Skin epidermis (tissue), 12 donors: Measurements from ENCODE around the gene ARHGEF16.
A peak's percentile ranks its signal among the peaks of the same experiment; 100 is the strongest.

Source experiments
- H3K27ac ChIP-seq, 21 experiments: fragments of 200-600 bp; sonication (generic) in 11 of 21; one replicate each; pipeline ENCODE4 v1.5.0; 2020; ENCODE audit warnings: mild to moderate bottlenecking in 3 of 21, inconsistent platforms in 2 of 21, moderate library complexity in 2 of 21
- H3K4me3 ChIP-seq, 7 experiments: fragments of 200-600 bp; sonication (generic) in 2 of 7; one replicate each; pipeline ENCODE4 v1.5.0; 2020; ENCODE audit warnings: inconsistent platforms in 2 of 7, mild to moderate bottlenecking in 2 of 7, moderate library complexity in 1 of 7

The ARHGEF16 gene

DNA sequence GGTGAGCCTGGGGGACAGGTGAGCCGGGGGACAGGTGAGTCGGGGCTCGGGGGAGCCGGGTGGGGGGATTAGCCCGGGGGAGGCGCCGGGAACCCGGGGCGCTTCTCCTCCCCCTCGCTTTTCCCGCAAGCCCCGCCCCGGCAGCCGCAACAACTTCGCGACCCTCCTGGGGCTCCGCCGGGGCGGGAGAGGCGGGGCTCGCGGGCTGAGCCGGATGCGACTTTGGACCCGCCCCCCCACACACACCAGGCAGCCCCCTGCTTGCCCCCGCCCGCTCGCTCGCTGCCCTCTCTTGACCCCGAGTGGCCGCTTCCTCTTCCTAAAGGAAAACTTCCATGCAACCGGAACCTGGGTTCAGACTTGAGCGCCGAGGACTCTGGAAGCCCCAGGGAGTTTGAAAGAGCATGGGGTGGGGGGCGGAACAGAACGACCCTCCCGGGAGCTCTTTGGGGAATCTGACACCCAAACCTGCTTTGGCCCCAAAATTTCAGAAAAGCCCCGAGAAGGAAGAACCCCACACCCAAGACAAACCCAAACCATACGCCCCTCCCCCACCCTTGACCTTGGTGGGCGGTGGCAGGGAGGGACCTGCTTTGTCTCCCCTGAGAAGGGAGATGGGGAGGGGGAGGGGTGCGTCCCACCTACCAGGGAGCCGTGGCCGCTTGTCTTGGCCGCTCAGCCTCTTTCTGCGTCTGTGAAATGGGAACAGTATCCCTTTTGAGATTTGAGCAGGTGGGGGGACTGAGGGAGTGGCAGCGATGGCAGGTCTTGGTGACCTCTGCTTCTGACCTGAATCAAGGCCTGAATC is 550 bp downstream of the ARHGEF16 start:
- peak overlapping the region; percentile 22 to 50 (median 42) for H3K4me3 ChIP-seq
- peak overlapping the region in 5 of 21 experiments; percentile 48 to 72 (median 61) for H3K27ac ChIP-seq

DNA sequence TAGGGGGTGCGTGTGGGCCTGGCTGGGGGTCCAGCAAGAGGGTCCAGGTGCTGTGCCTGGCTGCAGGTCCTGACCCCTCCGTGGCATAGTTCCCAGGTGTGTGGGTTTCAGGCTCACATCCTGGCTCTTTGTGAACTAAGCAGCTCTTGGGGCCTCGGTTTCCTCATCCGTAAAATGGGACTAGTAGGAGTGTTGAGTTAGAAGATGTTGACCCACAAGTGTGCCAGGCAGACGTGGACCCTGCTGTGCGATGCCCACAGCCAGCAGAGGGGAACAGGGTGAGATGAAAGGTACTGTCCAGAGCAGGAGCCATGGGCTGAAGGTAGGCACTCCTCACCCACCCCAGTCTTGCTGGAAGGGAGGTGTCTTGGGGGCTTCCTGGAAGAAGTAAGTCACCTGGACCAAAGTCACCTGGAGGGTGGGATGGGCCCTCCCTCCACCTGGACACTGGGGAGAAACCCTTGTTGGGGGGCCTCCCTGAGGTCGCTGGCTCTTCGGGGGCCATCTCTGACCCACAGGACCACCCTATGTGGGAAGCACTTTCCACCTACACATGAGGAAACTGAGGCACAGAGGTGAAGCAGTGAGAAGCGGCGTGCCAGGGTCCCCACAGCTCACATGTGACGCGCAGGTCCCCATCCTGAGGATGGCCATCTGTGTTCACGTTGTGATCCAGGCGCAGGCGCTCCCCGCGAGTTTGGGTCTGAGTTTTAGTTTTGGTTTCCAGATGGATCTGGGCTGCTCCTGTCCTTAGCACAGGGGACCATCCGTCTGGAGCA is 1.4 kb downstream of the ARHGEF16 start:
- Histone ChIP-seq H3K4me3 (no peak overlapping the region), H3K27ac (no peak overlapping the region)

DNA sequence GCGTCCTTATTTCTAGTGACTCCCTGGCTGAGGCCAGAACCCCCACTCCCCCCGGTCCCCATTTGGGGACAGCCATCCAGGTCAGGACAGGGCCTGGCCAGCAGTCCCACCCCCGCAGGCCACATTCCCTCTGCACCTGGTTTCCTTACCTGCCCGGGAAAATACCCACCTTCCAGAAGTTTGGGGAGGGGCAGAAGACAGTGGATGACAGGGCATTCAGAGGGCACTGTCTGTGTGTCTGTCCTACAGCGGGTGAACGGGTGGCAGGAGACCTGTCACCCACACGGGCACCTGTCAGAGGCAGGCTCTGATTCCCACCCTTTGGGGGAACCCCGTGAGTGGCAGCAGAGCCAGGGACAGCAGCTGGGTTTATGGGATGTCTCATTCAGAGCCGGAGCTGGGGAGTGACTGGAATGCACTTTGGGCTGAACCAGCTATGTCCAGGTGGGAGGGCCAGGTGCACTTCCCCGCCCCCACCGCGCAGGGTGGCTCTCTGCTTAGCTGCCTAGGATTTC is 2.0 kb downstream of the ARHGEF16 start:
- Histone ChIP-seq H3K27ac (no peak overlapping the region), H3K4me3 (no peak overlapping the region)

DNA sequence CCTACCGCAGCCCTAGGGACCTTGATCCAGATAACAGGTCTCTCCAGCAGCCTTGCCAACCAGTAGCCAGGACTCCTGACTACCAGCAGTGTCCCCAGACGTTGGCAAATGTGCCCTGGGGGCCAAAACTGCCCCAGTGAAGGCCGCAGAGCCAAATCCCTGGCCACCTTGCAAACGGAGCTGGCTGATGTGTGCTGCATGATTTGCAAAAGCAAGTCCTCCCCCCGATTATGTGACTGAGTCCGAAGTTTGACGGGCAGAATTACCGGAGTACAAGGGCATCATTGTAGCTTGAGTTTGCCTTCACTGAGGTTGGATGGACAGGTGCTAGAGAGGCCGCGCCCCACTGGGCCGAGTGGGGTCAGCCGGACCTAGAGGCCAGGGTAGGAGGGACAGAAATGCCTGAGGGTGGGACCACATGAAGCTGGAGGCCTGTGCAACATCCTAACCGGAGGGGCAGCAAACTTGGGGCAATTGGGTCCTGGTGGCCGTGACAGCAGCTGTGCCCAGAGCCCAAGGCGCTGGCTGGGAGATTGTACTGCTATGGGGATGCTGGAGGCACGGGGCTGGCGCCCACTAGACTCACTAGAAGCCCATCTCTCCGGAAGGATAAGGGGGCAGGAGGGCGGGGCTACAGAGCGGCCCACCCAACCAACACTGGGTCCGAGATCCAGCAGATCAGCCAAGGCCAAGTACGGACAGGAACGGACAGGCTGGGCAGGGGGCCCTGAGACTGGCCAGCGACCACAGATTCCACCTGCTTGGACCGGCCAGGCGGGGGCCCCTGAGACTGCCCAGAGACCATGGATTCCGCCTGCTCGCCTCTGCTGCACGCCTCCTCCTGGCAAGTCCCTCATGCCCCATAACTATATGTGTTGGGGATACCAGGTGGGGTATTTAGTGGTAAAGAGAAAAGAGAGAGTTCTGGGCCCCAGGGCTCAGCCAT is 2.8 kb downstream of the ARHGEF16 start:
- H3K27ac ChIP-seq: no peak overlapping the region
- no peak overlapping the region for H3K4me3 ChIP-seq

DNA sequence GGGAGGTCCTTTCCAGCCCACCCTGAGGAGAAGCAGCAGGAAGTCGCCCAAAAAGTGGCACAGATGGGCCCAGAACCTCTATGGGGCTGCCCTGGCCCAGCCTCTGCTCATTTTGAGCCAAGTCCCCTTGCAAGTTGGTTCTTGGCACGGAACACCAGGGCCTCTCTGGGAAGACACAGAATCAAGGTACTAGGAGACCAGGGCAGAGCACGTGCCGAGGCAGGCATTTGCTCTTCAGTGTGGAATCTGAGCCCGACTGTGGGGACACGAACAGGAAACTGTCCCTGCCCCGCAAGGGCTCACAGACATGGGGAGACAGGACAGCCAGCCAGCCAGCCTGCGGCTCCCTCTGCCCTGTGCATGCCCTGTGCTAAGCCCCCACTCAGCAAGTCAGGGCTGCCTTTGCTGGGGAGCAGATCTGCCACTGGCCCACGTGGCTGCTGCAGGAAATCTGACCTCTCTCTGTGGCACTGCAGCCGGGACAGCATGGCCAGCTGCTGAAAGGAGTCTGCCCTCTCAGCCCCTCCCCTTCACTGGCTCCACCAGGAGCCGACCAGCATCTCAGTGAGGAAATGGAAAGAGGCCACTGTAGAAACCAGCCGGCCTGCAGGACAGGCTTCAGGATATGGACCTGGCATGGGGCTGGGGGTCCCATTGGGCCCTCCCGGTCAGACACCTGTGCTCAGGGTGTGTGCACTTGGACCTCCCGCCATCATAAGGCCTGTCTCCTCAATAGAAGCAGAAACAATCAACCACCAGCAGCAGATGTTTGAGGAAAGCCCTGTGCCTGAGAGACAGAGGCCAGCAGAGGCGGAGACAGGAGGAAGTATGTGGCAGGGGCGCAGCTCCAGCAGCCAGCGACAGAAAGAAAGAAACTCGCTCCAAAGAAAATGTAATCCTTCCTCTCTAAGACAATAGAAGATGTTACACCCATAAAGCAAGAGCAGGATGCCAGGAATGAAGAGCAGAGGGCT is 3.7 kb downstream of the ARHGEF16 start:
- peak overlapping the region in 2 of 21 experiments; percentile 34 to 67 for H3K27ac ChIP-seq

DNA sequence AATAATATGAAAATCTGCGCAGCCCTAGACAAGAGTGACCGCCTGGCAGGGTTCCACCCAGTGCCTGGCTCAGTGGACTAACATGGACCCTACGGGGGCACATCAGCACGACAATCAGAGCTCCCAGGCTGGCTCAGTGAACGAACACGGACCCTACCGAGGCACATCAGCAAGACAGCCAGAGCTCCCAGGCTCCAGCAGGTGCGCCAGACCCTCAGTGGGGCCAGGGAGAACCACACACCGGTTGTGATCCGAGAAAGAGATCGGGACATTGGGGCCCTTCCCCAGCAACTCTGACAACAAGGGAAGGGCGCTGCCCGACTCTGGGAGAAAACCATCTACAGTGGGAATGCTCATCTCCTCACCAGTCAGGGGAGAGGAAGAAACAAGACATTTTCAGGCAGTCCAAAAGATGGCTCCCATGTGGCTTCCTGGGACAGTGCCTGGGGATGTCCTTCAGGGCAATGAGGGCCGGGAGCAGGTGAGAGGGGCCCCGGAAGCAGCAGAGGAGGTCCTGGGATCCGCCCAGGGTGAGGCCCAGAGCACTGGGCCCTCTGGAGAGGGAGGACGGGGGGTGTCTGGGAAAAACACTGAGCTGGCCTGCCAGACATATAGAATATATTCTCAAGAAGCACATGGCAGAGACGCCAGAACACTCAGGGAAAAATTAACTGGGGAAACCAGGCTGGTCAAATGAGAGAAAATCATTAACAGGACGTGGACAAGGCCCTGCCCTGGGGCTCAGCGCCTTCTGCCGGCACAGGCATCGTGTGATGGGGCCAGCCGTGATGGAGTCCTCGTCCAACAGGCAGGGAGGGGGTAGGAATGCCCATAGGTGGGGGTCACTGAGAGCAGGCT is 4.8 kb downstream of the ARHGEF16 start:
- Histone ChIP-seq H3K4me3 (no peak overlapping the region), H3K27ac (peak overlapping the region in 8 of 21 experiments; percentile 7 to 67 (median 40))

More for the DNA sequence above, 3.7 kb downstream of the ARHGEF16 start:
- no peak overlapping the region for H3K4me3 ChIP-seq

DNA sequence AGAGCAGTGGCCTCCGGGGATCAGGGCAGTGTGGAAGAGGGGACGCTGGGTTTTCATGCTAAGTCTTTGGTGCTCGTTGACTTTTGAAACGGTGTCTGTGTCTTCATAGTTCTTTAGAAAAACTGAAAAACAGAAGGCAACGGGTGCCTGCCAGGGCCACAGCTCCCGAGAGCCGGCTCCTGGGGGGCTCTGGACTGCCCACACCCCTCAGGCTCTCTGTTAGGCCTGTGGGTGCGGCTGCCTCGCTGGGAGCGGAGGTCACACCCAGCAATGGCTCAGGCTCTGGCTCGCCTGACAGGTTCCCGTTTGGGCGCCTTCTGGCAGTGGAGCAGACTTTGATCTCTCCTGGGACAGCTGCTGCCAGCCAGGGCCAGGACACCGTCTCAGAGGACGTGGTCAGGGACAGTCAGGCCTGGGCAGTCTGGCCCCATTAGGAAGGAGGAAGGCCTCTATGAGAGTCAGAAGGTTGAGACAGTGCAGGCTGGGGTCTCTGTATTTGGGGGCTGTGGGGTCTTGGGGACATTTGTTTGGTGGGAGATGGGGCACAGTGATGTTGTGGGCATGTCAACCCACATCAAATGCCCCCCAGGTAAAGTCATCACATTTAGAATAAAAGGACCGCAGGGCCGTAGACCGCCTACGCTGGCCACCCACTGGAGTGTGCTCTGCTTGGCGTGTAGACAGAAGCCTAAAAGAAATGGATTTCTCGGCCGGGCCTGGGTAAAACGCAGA is 5.6 kb downstream of the ARHGEF16 start:
- Histone ChIP-seq H3K27ac (peak overlapping the region in 10 of 21 experiments; percentile 7 to 67 (median 32)), H3K4me3 (no peak overlapping the region)

DNA sequence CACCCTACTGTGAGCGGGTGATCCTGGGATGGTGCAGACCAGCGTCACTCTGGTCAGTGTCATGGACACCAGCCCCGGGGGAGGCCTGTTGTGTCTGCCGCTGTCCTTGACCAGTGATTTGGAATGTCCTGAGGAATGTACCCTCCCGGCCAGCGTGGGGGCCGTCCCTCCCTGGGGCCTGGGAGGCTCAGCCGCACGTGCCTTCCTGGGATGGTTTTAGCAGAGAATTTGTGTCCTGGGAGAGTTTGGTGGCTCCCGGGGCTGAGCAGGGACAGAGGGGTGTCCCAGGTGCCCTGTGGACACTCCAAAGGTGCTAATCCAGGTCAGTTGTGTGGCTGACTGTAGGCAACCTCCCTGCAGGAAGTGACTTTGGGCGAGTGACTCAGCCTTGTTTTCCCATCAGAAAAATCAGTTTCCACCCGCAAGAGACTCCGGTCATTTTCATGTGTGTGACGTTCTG is 6.2 kb downstream of the ARHGEF16 start:
- Histone ChIP-seq H3K27ac (peak overlapping the region in 5 of 21 experiments; percentile 15 to 67 (median 44)), H3K4me3 (no peak overlapping the region)

DNA sequence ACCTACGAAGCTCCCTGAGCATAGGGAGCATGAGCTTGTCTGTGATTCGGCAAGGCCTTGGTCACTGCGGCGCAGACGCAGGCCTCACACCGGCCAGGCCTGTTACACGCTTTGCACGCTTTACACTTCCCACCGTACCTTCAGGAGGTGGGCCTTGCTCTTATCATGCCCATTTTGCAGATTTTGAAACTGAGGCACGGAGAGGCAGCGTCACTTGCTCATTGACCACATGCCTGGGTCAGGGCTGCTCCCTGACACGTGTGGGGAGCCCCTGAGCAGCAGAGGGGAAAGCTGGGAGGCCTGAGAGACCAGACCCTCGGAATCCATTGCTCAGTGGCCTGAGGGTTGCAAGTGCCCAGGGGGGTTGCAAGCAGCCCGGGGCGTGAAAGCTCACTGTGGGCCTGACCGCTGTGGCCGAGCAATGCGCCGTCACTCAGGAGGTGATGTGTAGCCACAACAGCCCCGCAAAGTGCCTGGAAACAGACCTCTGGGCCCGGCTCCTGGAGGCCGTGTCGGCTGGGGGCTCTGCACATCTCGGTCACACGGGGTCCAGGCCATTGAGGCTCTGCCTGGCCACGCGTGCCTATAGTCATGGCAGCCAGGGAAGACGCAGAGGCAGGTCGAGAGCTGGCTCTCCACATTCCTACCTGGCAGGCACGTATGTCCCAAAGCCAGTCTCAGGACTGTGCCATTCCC is 6.9 kb downstream of the ARHGEF16 start:
- no peak overlapping the region for H3K4me3 ChIP-seq
- H3K27ac ChIP-seq: peak overlapping the region in 1 of 21 experiments; percentile 3

DNA sequence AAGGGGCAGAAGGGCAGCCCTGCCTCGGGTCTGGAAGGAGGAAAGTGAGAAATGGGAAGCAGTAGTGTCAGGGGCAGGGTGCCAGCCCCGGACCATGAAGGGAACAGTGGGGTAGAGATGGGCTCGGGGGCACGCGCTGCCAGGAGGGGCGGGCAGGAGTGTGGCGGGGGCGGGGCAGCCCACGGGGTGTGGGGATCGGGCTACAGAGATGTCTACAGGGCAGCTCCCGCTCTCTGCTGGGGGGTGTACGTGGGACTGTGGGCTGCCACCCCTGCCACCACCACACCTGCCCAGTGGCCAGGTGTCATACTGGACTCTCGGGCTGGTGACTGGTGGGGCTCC is 7.4 kb downstream of the ARHGEF16 start:
- Histone ChIP-seq H3K27ac (peak overlapping the region in 1 of 21 experiments; percentile 3), H3K4me3 (no peak overlapping the region)

DNA sequence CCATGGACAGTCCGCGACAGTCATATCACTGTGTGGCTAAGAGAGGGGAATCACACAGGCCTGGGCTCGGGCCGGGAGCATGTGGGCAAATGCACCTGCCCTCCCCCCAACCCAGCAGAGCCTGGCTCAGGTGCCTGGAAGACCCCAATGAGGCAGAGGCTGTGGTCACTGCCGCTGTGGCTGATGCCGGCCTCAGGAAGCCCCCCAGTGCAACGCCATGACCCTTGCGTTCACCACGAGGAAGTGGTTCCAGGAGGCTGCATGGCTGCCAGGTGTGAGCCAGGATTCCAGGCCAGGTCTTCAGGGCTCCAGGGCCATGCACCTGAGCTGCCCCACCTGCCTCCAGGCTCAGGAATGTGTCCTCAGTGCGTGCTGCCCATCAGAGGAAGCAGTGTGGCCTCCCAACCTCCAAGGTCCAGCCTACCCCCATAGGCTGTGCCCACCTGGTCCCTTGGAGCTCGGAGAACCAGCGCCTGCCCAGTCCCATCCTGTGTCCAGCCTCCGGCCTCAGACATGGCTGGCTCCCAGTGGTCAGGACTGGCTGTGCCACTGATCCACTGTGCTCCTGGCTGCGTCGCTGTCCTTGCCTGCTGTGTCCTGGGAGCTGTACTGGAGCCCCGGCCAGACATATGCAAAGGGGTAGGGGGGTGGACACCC is 8.0 kb downstream of the ARHGEF16 start:
- Histone ChIP-seq H3K27ac (no peak overlapping the region), H3K4me3 (no peak overlapping the region)

DNA sequence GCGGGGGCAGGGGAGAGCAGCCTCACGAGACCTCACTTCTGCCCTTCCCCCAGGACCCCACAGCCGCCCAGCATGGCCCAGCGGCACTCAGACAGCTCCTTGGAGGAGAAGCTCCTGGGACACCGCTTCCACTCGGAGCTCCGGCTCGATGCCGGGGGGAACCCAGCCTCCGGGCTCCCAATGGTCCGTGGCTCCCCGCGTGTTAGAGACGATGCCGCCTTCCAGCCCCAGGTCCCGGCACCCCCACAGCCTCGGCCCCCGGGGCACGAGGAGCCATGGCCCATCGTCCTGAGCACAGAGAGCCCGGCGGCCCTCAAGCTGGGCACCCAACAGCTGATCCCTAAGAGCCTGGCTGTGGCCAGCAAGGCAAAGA is 8.5 kb downstream of the ARHGEF16 start:
- no peak overlapping the region for H3K27ac ChIP-seq

DNA sequence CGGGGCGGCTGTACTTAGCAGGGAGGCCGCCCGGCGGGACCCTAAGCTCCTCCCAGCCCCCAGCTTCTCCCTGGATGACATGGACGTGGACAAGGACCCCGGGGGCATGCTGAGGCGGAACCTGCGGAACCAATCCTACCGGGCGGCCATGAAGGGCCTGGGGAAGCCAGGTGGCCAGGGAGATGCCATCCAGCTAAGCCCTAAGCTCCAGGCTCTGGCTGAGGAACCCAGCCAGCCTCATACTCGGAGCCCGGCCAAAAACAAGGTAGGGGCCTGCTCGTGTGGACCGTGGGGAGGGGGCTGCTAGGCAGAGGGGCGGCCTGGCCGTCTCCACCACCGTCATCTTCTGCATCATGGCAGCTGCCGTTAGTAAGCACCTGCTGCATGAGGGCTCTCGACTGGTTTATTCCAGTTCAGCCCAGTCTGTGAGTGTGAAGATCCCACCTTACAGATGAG is 9.0 kb downstream of the ARHGEF16 start:
- no peak overlapping the region for H3K27ac ChIP-seq
- no peak overlapping the region for H3K4me3 ChIP-seq

More for the DNA sequence above, 8.5 kb downstream of the ARHGEF16 start:
- no peak overlapping the region for H3K4me3 ChIP-seq

DNA sequence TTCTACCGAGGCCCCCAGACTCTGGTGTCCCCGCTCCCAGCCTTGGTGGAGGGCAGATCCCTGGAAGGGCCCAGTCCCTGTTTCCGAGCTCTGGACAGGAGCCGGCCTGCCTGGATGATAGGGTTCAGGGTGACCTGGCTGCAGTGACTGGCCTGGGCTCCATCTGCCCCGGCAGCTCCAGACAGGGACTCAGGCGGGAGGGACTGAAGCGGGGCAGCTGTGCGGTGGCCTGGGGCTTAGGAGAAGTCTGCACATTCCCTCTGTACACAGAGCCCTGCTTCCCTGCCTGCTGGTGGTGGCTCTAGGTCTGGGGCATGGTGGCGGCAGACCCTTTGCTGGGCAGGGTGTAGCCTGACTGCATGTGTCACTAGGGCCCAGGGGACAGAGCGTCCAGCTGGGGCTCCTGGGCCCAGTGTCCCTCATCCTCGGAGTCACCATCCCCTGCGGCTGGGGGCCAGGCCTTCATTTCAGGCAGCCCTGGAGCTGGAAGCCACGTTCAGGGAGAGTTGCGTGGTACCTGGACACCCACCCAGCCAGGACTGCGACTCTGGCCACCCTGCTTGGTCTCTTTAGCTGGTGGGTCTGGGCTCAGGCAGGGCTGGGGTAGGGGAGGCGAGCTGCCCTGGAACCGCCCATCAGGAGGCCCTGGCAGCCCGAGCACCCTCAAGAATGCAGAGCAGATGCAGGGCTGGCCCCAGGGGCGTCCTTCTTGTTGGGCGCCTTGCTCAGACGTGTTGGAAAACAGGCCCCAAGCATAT is 9.6 kb downstream of the ARHGEF16 start:
- no peak overlapping the region for H3K4me3 ChIP-seq
- H3K27ac ChIP-seq: peak overlapping the region in 2 of 21 experiments; percentile 6 to 61

DNA sequence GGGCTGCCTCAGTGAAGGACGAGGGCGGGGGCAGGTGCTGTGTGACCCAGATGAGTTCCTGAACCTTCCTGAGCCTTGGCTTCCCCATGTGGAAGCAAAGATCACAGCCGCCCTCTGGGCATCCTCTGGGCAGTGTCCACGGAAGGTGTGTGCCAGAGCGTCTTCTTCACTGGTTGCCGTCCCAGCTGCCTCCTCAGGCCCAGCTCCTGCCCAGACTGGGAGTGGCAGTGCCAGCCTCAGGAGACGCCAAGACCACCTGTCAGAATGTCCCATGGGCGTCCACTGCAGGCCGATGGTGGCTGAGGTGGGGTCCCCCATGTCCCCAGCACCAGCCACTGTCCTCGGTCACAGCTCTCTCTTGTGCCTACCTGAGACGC is 10.2 kb downstream of the ARHGEF16 start:
- H3K27ac ChIP-seq: peak overlapping the region in 3 of 21 experiments; percentile 18 to 61 (median 54)
- H3K4me3 ChIP-seq: no peak overlapping the region
